ENCODE data around the gene POLL. TPM values are rescaled to one million over a fixed set of nuclear protein-coding genes. Genes with fewer than 3 reads are reported as not detected.
A peak's percentile ranks its signal among the peaks of the same experiment; 100 is the strongest.

The POLL gene
- total RNA-seq, 3 donors from 2014 or later (not counting 1 experiment from before 2014, with no cell fraction given), result 22.8 to 31.4 (median 26.1) TPM

GRCh38 chr10:101566333-101567164 is 21.5 kb downstream of the POLL start:
- no peak overlapping the region for H3K4me3 ChIP-seq (ENCODE audit: low read length)
- Mint-ChIP-seq H3K4me3 (no peak overlapping the region), H3K36me3 (no peaks in the 10 kb centered on the region), H3K27me3 (ENCODE audit: low read depth in 2 of 2) (peaks cover 39 to 48% of the 10 kb centered on the region in 2 donors), H3K4me1 (peaks cover 6 to 22% of the 10 kb centered on the region in 2 donors), H3K9me3 (no peaks in the 10 kb centered on the region), H3K27ac (no peak overlapping the region)
- ATAC-seq (peak in 1 of 3 donors; percentile 18), DNase-seq (no peak)
- no peaks in the 10 kb centered on the region for H3K36me3 ChIP-seq (ENCODE audit: control insufficient read depth, insufficient read depth, low read length)
- H3K27ac ChIP-seq (ENCODE audit: low read length), result no peak overlapping the region
- H3K9me3 ChIP-seq (ENCODE audit: control insufficient read depth, insufficient read depth, low read length), result no peaks in the 10 kb centered on the region
- 19% methylated on average over 59 of the region's 59 CpGs for WGBS (ENCODE audit: insufficient coverage)
- intact Hi-C loops (cut with micrococcal nuclease), result no loop called here
- TF ChIP-seq, protein P1, sequence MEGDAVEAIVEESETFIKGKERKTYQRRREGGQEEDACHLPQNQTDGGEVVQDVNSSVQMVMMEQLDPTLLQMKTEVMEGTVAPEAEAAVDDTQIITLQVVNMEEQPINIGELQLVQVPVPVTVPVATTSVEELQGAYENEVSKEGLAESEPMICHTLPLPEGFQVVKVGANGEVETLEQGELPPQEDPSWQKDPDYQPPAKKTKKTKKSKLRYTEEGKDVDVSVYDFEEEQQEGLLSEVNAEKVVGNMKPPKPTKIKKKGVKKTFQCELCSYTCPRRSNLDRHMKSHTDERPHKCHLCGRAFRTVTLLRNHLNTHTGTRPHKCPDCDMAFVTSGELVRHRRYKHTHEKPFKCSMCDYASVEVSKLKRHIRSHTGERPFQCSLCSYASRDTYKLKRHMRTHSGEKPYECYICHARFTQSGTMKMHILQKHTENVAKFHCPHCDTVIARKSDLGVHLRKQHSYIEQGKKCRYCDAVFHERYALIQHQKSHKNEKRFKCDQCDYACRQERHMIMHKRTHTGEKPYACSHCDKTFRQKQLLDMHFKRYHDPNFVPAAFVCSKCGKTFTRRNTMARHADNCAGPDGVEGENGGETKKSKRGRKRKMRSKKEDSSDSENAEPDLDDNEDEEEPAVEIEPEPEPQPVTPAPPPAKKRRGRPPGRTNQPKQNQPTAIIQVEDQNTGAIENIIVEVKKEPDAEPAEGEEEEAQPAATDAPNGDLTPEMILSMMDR (IDR thresholded peaks at IDR 0.05), result no peak
- peaks cover 18% of the 10 kb centered on the region for H3K4me1 ChIP-seq (ENCODE audit: control insufficient read depth, insufficient read depth, low read length)
- peaks cover 35% of the 10 kb centered on the region for H3K27me3 ChIP-seq (ENCODE audit: control insufficient read depth, insufficient read depth, low read length)

GRCh38 chr10:101565936-101566332 is 22.1 kb downstream of the POLL start:
- no peaks in the 10 kb centered on the region for H3K36me3 ChIP-seq (ENCODE audit: control insufficient read depth, insufficient read depth, low read length)
- no peak overlapping the region for H3K27ac Mint-ChIP-seq
- no peak for DNase-seq
- H3K4me3 ChIP-seq (ENCODE audit: low read length), result no peak overlapping the region
- H3K36me3 Mint-ChIP-seq, result no peaks in the 10 kb centered on the region
- peaks cover 35% of the 10 kb centered on the region for H3K27me3 ChIP-seq (ENCODE audit: control insufficient read depth, insufficient read depth, low read length)
- H3K4me1 ChIP-seq (ENCODE audit: control insufficient read depth, insufficient read depth, low read length), result peaks cover 17% of the 10 kb centered on the region
- intact Hi-C loops (cut with micrococcal nuclease), result no loop called here
- no peaks in the 10 kb centered on the region for H3K9me3 ChIP-seq (ENCODE audit: control insufficient read depth, insufficient read depth, low read length)
- no peak overlapping the region for H3K27ac ChIP-seq (ENCODE audit: low read length)
- H3K4me3 Mint-ChIP-seq, result no peak overlapping the region
- TF ChIP-seq, protein P1 (IDR thresholded peaks at IDR 0.05), result no peak
- no peak for ATAC-seq
- 82% methylated on average over 8 of the region's 8 CpGs for WGBS (ENCODE audit: insufficient coverage)
- H3K9me3 Mint-ChIP-seq, result no peaks in the 10 kb centered on the region
- H3K4me1 Mint-ChIP-seq, result peaks cover 6 to 22% of the 10 kb centered on the region in 2 donors
- H3K27me3 Mint-ChIP-seq (ENCODE audit: low read depth in 2 of 2), result peaks cover 39 to 48% of the 10 kb centered on the region in 2 donors

GRCh38 chr10:101565370-101565900 is 22.6 kb downstream of the POLL start:
- Mint-ChIP-seq H3K27ac (no peak overlapping the region), H3K36me3 (no peaks in the 10 kb centered on the region), H3K9me3 (no peaks in the 10 kb centered on the region), H3K4me3 (no peak overlapping the region), H3K27me3 (ENCODE audit: low read depth in 2 of 2) (peaks cover 39 to 48% of the 10 kb centered on the region in 2 donors), H3K4me1 (peaks cover 6 to 22% of the 10 kb centered on the region in 2 donors)
- H3K4me3 ChIP-seq (ENCODE audit: low read length), result no peak overlapping the region
- no peak for DNase-seq
- peaks cover 35% of the 10 kb centered on the region for H3K27me3 ChIP-seq (ENCODE audit: control insufficient read depth, insufficient read depth, low read length)
- 85% methylated on average over 5 of the region's 5 CpGs for WGBS (ENCODE audit: insufficient coverage)
- H3K9me3 ChIP-seq (ENCODE audit: control insufficient read depth, insufficient read depth, low read length), result no peaks in the 10 kb centered on the region
- peaks cover 12% of the 10 kb centered on the region for H3K4me1 ChIP-seq (ENCODE audit: control insufficient read depth, insufficient read depth, low read length)
- H3K36me3 ChIP-seq (ENCODE audit: control insufficient read depth, insufficient read depth, low read length), result no peaks in the 10 kb centered on the region
- ATAC-seq, result no peak
- H3K27ac ChIP-seq (ENCODE audit: low read length), result no peak overlapping the region
- TF ChIP-seq, protein P1 (IDR thresholded peaks at IDR 0.05), result no peak
- intact Hi-C loops (cut with micrococcal nuclease), result no loop called here

All from natural killer cell (primary cell).